OCI-LY7 (cell line): ENCODE measurements around the gene SCRN3.

Source experiments
- CTCF ChIP-seq: fragments of 200-600 bp; sonication (generic); conservative IDR thresholded peaks from 2 replicates; pipeline ENCODE4 v1.5.1; 2014; ENCODE audit warnings: mild to moderate bottlenecking, antibody characterized with exemption, low read length, moderate library complexity, mixed read lengths
- EZH2phosphoT487 ChIP-seq: fragments of 200-600 bp; sonication (generic); IDR thresholded peaks from 2 replicates; pipeline ENCODE4 v1.6.1; 2018; ENCODE audit warnings: low read depth, borderline replicate concordance, mild to moderate bottlenecking, mixed run types, antibody characterized with exemption, low read length, moderate library complexity, mixed read lengths

DNA sequence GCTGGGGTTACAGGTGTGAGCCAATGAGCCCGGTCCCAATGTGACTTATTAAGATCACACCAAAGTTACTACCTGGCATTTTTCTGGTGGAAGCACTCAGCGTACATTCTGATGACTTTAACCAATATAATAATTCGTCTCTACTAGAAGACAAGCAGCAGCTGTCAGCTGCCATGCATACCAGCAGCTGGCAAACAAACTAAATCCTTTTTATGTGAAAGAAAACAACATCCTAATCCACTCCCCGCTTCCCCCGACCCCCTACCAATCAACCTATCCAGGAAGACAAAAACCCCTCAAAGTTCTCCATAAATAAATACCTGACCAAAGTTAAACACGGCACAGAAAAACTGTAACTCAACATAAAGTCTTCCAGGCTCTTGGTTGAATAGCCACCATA, 49.2 kb downstream of the SCRN3 start:
- TF ChIP-seq CTCF: no peak
- no peak for TF ChIP-seq EZH2phosphoT487
